ENCODE results near the gene TUBB4A.
A peak's percentile ranks its signal among the peaks of the same experiment; 100 is the strongest.

Gene TUBB4A

GRCh38 chr19:6481541-6482342 lies 20.4 kb downstream of the TUBB4A start, which contains the start of gene DENND1C:
Gene DENND1C (minus strand): TSS chr19:6481787. CDS start chr19:6481695, 92 bp downstream.
- peak; percentile 50 for TF ChIP-seq CTCF (IDR thresholded peaks at IDR 0.05; ENCODE audit: low read depth, low read length, missing control alignments)
- peak; percentile 29 for DNase-seq (ENCODE audit: low read depth)
- H3K4me3 ChIP-seq (ENCODE audit: low read depth, low read length) = peak within 1 kb of the TSS; percentile 74

- H3K4me3 ChIP-seq (ENCODE audit: low read depth, low read length) = peak overlapping the region; percentile 74
- DNase-seq (ENCODE audit: low read depth) = no peak
- no peak for TF ChIP-seq CTCF (IDR thresholded peaks at IDR 0.05; ENCODE audit: low read depth, low read length, missing control alignments)
These were observed 21.2 kb downstream of the TUBB4A start for GRCh38 chr19:6480848-6481415.

GRCh38 chr19:6479836-6480398 lies 22.2 kb downstream of the TUBB4A start:
- TF ChIP-seq CTCF (IDR thresholded peaks at IDR 0.05; ENCODE audit: low read depth, low read length, missing control alignments) = no peak
- no peak for DNase-seq (ENCODE audit: low read depth)
- no peak overlapping the region for H3K4me3 ChIP-seq (ENCODE audit: low read depth, low read length)

GRCh38 chr19:6478815-6479214 lies 23.3 kb downstream of the TUBB4A start:
- no peak for DNase-seq (ENCODE audit: low read depth)
- H3K4me3 ChIP-seq (ENCODE audit: low read depth, low read length) = no peak overlapping the region
- no peak for TF ChIP-seq CTCF (IDR thresholded peaks at IDR 0.05; ENCODE audit: low read depth, low read length, missing control alignments)

GRCh38 chr19:6476896-6477431 lies 25.1 kb downstream of the TUBB4A start:
- TF ChIP-seq CTCF (IDR thresholded peaks at IDR 0.05; ENCODE audit: low read depth, low read length, missing control alignments) = no peak
- no peak for DNase-seq (ENCODE audit: low read depth)
- H3K4me3 ChIP-seq (ENCODE audit: low read depth, low read length) = no peak overlapping the region

GRCh38 chr19:6476155-6476895 lies 25.8 kb downstream of the TUBB4A start:
- no peak for DNase-seq (ENCODE audit: low read depth)
- TF ChIP-seq CTCF (IDR thresholded peaks at IDR 0.05; ENCODE audit: low read depth, low read length, missing control alignments) = no peak
- H3K4me3 ChIP-seq (ENCODE audit: low read depth, low read length) = no peak overlapping the region

Measured in GM12864 (cell line).